Epithelial cell of prostate (primary cell): ENCODE results near the gene ALG2.
"Not testable (repeated sequence)": the region's sequence is repeated elsewhere in the genome, so short reads cannot be mapped to it uniquely, and the experiment has no call there.

ENCODE experiments used
- DNase-seq: peaks from one replicate; pipeline ENCODE4 v3.0.0-alpha.2; 2011; ENCODE audit warnings: low read depth, low spot score
- H3K27ac ChIP-seq: fragments of 450-650 bp; 2 replicates; pipeline ENCODE4 v1.5.1; 2017; ENCODE audit warnings: mild to moderate bottlenecking

Gene ALG2

GRCh38 chr9:99239341-99240060, 17.8 kb upstream of the ALG2 start:
- H3K27ac ChIP-seq: no peak overlapping the region
- DNase-seq: no peak

GRCh38 chr9:99238331-99238730, 16.6 kb upstream of the ALG2 start:
- no peak overlapping the region for H3K27ac ChIP-seq
- DNase-seq: no peak

DNA sequence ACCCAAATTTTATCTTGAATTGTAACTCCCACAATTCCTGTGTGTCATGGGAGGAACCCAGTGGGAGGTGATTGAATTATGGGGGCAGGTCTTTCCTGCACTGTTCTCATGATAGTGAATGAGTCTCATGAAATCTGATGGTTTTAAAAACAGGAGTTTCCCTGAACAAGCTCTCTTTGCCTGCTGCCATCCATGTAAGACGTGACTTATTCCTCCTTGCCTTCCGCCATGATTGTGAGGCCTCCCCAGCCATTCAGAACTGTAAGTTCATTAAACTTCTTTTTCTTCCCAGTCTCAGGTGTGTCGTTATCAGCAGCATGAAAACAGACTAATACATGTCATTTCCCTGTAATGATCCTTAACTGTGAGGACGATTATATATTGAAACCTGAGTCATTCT, 16.1 kb upstream of the ALG2 start:
- DNase-seq, H3K27ac ChIP-seq: not testable (repeated sequence)

DNA sequence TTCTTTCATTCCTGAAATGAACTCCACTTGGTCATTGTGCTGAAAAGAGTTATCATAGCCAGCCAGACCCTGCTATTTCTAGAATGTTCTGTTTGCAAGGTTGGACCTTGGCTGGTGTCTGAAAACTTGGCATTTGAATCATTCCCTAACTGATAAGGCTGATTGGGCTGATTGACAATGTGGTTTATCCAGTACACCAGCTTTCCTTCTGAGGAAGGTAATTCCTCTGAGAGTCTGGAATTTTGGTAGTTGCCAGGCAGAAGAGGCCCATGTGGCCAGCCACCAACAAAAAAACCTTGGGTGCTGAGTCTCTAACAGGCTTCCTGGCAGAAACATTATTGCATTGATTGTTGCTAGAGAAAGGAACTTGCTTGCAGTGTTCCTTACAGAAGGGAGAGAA, 15.6 kb upstream of the ALG2 start:
- no peak overlapping the region for H3K27ac ChIP-seq
- no peak for DNase-seq

- no peak for DNase-seq
- H3K27ac ChIP-seq: no peak overlapping the region
Observed at GRCh38 chr9:99235926-99236634, 14.3 kb upstream of the ALG2 start.

DNA sequence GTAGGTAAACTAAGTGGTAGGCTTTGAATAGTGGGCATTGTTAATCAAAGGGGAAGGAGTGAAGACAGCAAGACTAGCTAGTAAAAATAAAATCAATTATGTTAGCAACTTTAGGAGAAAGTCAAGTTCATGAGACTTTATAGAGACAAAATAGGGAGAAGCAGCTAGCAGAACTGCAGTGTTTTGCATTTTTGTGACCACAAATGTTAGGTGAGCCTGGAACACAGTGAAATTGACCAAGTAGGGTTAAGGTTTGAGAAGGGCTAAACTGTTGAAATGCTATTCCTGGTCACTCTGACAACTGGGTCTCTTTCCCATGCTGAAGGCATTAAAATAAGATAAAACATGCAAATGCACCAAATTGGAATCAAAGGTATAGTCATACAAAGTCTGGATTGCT, 13.3 kb upstream of the ALG2 start:
- H3K27ac ChIP-seq: no peak overlapping the region
- no peak for DNase-seq

DNA sequence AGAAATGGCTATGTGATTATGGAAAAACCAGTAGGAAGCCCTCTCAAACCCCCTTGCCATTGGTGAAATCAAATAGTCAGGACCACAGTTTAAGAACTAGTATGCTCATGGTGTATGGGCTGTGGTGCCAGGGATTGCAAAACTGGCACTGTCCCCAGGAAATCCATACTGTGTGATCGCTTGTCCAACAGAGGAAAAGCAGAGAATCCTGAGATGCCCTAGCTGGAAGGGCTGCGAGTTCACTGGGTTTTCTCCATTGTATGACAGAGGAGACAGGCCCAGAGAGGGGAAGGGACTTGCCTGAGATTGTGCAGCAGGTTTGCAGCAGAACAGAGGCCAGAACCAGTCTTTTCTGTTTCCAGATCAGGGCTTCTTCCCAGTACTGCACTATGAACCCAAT, 12.9 kb upstream of the ALG2 start:
- H3K27ac ChIP-seq: no peak overlapping the region
- no peak for DNase-seq

DNA sequence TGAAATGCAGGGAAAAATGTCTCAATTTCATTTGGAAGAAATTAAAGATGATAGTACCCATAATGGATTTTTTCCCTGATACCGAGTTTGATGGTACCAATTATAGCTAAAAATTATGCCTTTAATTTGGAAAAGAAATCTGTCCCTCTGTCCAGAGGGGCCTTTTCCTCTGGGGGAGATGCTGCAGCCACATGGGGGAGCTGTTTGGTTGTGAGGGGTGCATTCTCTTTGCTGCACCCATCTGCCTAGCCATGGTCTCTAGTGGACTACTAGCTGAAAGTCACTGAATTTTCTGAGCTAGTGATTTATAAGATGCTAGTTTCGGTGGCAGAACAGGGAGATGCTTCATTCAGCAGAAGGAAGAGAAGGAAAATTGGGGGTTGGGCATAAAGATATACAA, 10.0 kb upstream of the ALG2 start:
- no peak overlapping the region for H3K27ac ChIP-seq
- DNase-seq: no peak

DNA sequence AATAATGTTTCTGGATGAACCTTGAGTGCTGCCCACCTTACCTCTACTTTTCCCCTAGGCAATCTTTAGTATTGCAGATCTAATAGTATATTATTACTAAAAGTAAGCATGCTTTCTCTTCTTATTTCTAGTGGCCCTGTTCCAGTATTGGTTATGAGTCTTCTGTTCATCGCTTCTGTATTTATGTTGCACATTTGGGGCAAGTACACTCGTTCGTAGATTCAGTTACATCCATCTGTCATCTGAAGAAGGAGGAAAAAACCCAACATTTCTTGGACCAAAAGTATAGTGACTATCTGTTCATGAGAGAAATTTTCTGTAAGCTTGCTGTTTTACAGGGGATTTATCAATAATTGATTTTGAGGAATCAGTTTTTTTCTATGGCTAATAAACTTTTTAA, 8.5 kb upstream of the ALG2 start:
- H3K27ac ChIP-seq: no peak overlapping the region
- DNase-seq: no peak

- DNase-seq: no peak
- no peak overlapping the region for H3K27ac ChIP-seq
Observed at GRCh38 chr9:99226054-99226453, 4.3 kb upstream of the ALG2 start.

- DNase-seq: no peak
- no peak overlapping the region for H3K27ac ChIP-seq
Observed at GRCh38 chr9:99224445-99224844, 2.7 kb upstream of the ALG2 start.

DNA sequence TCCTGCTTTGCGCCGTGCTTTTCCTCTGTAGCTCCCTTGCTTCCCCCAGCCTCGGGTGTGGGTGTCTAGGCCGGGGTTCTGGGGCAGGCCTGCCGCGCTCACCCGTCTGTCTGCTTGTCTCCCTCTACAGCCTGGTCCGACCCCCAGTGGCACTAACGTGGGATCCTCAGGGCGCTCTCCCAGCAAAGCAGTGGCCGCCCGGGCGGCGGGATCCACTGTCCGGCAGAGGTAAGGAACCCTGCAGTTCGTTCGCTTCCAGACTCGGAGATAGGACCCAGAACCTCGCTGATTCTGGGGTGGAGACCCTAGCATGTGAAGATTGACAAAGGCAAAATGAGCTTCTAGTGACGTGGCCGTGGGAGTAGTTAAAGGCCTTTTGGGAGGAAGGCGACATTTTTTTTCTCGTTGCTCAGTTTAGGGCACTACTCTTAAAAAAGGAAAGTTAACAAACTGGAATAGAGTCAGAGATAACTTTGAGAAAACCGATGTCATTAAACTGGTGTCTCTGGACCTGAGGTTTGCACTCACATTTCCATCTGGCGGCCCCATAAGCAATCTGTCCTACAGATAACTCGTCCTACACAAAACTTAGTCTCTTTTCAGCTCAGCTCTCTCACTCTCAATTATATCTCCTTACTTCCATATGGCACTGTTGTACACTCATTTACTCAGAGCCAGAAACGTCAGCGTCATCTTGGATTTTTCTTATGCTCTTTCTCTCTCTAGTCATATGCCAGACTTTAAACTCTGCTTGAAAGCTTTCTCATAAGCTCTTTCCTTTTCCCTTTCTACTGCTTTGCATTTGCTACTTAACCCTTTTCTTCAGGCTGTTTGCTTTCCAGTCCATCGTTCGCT, 901 bp upstream of the ALG2 start:
- DNase-seq: no peak
- H3K27ac ChIP-seq: peak overlapping the region; percentile 86

DNA sequence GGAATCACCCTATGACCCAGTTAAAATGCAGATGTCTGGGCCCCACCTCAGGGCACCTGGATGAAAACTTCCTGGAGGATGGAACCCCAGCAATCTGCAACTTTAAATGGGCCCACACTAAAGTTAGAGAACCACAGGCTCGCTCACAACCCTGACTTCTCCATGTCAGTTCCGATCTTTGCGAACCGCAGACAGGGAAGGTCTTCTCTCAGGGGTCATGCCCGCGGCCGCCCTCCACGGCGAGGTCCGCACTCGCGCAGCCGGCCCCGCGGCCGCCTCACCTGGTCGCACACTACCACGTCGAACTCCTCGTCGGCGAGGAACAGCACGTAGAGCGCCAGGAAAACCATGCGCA, 499 bp downstream of the ALG2 start:
- DNase-seq: no peak
- H3K27ac ChIP-seq: peak overlapping the region; percentile 86

DNA sequence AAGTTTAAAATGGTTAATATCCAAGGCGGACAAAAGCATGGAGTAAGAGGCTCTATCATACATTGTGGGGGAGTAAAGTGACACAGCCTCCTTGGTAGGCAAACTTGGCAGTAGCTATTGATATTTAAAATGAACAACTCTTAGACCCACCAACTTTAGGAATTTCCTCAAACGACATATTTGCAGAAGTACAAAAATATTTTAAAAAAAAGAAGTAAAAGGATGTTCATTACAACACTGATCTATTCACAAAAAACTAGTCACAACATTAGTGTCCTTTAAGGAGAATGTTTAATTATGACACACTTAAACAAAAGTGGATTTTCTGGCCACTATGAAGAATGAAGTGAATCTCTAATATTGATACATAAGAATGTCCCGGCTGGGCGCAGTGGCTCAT, 1.7 kb downstream of the ALG2 start:
- no peak overlapping the region for H3K27ac ChIP-seq
- no peak for DNase-seq

DNA sequence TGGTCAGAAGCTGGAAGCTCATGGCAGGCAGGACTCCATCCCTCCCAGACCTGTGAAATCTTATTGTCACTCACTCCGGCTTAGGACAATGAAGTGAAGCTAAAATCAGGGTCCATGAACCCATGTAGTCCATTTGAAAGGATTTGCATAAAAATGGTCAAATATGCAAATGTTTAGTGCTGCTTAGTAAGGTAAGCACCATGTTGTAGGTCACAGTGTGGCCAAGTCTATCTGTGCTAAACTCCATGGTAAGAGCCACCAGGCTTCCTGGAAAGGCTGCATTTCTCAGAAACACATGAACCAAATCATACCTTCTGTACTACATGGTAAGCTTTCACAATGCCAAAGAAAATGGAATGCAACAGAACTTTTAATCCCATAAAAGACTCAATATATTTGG, 5.7 kb downstream of the ALG2 start:
- no peak for DNase-seq
- H3K27ac ChIP-seq: no peak overlapping the region

DNA sequence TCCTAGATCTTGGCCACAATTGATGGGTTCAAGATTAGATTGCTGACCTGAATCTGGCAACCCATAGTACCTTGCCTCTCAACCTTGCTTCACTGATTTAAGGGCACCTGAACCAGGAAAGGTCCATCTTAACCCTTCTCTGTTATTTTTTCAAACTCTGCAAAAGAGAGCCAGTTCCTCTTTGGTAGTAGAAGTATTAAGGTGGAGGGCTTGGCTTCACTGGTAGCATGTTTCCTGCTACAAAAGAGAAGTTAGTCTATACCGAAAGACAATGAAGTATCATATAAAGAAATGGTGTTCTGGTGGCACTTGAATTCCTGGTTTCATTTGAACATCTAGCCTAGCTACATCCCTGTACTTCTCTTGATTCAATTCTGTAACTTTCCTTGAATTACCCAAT, 8.5 kb downstream of the ALG2 start:
- no peak for DNase-seq
- no peak overlapping the region for H3K27ac ChIP-seq

DNA sequence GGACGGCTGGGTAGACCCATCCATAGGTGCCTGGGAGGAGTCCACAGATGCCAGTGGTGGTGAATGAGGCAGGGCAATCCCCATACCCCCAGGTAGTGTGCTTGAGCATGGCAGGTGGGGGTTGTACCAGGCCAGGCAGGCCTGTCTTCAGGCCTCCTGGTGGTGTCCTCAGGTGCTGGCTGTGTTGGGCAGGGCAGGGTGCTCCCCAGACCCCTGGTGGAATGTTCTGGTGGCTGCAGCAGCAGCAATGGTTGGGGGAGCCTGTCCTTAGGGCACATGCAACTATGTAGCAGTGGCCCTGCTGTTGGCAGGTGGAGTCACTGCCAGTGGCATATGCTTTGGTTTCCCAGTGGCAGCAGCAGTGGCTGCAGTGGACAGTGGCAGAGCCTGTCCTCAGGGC, 10.0 kb downstream of the ALG2 start:
- no peak for DNase-seq

GRCh38 chr9:99210572-99210971, 11.2 kb downstream of the ALG2 start:
- no peak for DNase-seq
- H3K27ac ChIP-seq: no peak overlapping the region

More for the DNA sequence above, 10.0 kb downstream of the ALG2 start:
- no peak overlapping the region for H3K27ac ChIP-seq

DNA sequence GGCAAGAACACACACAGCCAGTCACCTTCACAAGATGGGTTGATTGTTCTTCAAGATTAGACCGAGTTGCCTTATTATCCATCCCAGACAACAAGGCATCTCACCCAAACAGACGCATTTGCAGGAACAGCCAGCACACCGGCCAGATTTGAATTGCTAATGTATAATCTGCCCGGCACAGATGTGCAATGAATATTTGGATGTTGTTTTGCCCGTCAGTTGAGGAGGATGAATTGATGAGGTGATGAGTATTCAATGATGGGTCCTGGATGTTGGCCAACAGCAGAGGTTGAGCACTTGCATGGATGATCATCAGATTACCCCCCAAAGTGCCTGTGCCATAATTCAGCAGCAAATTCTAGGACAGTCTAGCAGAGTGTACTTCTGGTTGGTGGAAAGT, 20.1 kb downstream of the ALG2 start:
- no peak for DNase-seq

GRCh38 chr9:99199938-99200539, 21.7 kb downstream of the ALG2 start:
- H3K27ac ChIP-seq: no peak overlapping the region
- no peak for DNase-seq

More for the DNA sequence above, 20.1 kb downstream of the ALG2 start:
- no peak overlapping the region for H3K27ac ChIP-seq

DNA sequence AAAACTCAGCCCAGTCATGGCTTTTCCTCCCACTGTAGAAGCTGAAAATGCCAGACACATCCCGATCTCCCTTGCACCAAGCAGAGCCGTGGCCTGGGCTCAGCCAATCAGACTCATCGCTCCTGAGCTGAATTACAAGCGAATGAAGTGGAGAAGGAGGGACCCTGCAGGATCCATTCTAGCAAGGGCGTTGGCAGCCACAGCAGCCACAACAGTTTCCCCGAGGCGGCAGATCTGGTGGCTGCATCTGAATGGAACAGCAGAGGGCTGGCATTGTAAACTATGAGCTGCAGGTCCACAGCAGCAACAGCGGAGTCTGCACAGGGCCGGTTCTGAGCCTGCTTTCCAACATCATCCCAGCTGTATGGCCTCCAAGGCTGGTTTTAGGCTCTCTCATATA, 23.8 kb downstream of the ALG2 start:
- no peak for DNase-seq
- no peak overlapping the region for H3K27ac ChIP-seq
